HepG2 (cell line): ENCODE results near the gene RIPOR1. TPM values are rescaled to one million over a fixed set of nuclear protein-coding genes. Genes with fewer than 3 reads are reported as not detected.

Experiments used
- ARHGAP35 ChIP-seq: sonication (generic); formaldehyde crosslinking; IDR thresholded peaks from 2 replicates; pipeline ENCODE4 v1.9.0; 2022; ENCODE audit warnings: mild to moderate bottlenecking, inconsistent platforms, moderate library complexity, missing genetic modification reagents, borderline replicate concordance
- CSRNP2 ChIP-seq: sonication (generic); formaldehyde crosslinking; conservative IDR thresholded peaks from 2 replicates; pipeline ENCODE4 v1.8.0; 2022; ENCODE audit warnings: low read depth, missing genetic modification reagents
- GLI4 ChIP-seq: sonication (generic); formaldehyde crosslinking; IDR thresholded peaks from 2 replicates; pipeline ENCODE4 v1.5.1; 2020; ENCODE audit warnings: missing genetic modification reagents, mild to moderate bottlenecking, moderate library complexity, borderline replicate concordance
- HBP1 ChIP-seq: IDR thresholded peaks from 2 replicates; pipeline ENCODE4 v1.6.1; 2016; ENCODE audit warnings: low read depth, control low read depth
- HNF1B ChIP-seq: sonication (generic); formaldehyde crosslinking; IDR thresholded peaks from 2 replicates; pipeline ENCODE4 v1.5.1; 2020; ENCODE audit warnings: mild to moderate bottlenecking, moderate library complexity, missing genetic modification reagents
- JDP2 ChIP-seq: sonication (generic); formaldehyde crosslinking; IDR thresholded peaks from 2 replicates; pipeline ENCODE4 v1.8.1; 2022; ENCODE audit warnings: missing genetic modification reagents, borderline replicate concordance
- LCORL ChIP-seq, 2 experiments: fragments of 450-650 bp in 1 of 2; sonication (generic) in 1 of 2; formaldehyde crosslinking in 1 of 2; IDR thresholded peaks; 2 replicates each; pipeline versions ENCODE4 v1.5.0 to v1.6.1; 2017 to 2020; ENCODE audit warnings: antibody characterized with exemption in 1 of 2, missing genetic modification reagents in 1 of 2
- NR0B2 ChIP-seq: sonication (generic); formaldehyde crosslinking; IDR thresholded peaks from 2 replicates; pipeline ENCODE4 v1.4.0; 2020; ENCODE audit warnings: mild to moderate bottlenecking, missing genetic modification reagents
- PHB2 ChIP-seq: fragments of 450-650 bp; IDR thresholded peaks from 2 replicates; pipeline ENCODE4 v1.6.1; 2018; ENCODE audit not compliant: partially characterized antibody
- RARA ChIP-seq: IDR thresholded peaks from 2 replicates; pipeline ENCODE4 v1.6.1; 2016; ENCODE audit warnings: missing genetic modification reagents, missing compliant biosample characterization
- SCMH1 ChIP-seq: sonication (generic); formaldehyde crosslinking; IDR thresholded peaks from 2 replicates; pipeline ENCODE4 v1.9.0; 2021; ENCODE audit warnings: missing genetic modification reagents, mild to moderate bottlenecking, borderline replicate concordance
- SIN3B ChIP-seq: fragments of 150-350 bp; IDR thresholded peaks from 2 replicates; pipeline ENCODE4 v1.6.1; 2014; ENCODE audit warnings: low read length
- SOX6 ChIP-seq, 2 experiments: fragments of 450-650 bp in 1 of 2; sonication (generic) in 1 of 2; formaldehyde crosslinking in 1 of 2; IDR thresholded peaks; 2 replicates each; pipeline versions ENCODE4 v1.4.0 to v1.6.1; 2017 to 2020; ENCODE audit warnings: antibody characterized with exemption in 1 of 2, mild to moderate bottlenecking in 1 of 2, missing genetic modification reagents in 1 of 2
- TFDP1 ChIP-seq: IDR thresholded peaks from 2 replicates; pipeline ENCODE4 v1.6.1; 2016; ENCODE audit warnings: missing compliant biosample characterization, missing genetic modification reagents, borderline replicate concordance
- THAP8 ChIP-seq: sonication (generic); formaldehyde crosslinking; IDR thresholded peaks from 2 replicates; pipeline ENCODE4 v1.5.1; 2020; ENCODE audit warnings: missing genetic modification reagents, mild to moderate bottlenecking, borderline replicate concordance
- ZBTB7A ChIP-seq: sonication (generic); formaldehyde crosslinking; IDR thresholded peaks from 2 replicates; pipeline ENCODE4 v1.8.0; 2022; ENCODE audit warnings: mild to moderate bottlenecking, missing genetic modification reagents
- ZNF20 ChIP-seq: sonication (generic); formaldehyde crosslinking; IDR thresholded peaks from 2 replicates; pipeline ENCODE4 v1.4.0; 2020; ENCODE audit warnings: mild to moderate bottlenecking, moderate library complexity, missing genetic modification reagents
- ZNF33A ChIP-seq: sonication (generic); formaldehyde crosslinking; IDR thresholded peaks from 2 replicates; pipeline ENCODE4 v1.5.1; 2020; ENCODE audit warnings: missing genetic modification reagents, mild to moderate bottlenecking, moderate library complexity, borderline replicate concordance
- ZNF569 ChIP-seq: sonication (generic); formaldehyde crosslinking; IDR thresholded peaks from 2 replicates; pipeline ENCODE4 v1.5.0; 2020; ENCODE audit warnings: mild to moderate bottlenecking, missing genetic modification reagents, moderate library complexity, borderline replicate concordance
- polyA plus RNA-seq, 8 experiments: library from polyadenylated mRNA; depleted of rRNA in 3 of 8; stranded (reverse) in 7 of 8; unstranded in 1 of 8; fragments of >200 nt; fragmentation: Illumina TruSeq in 4 of 8; extraction: Trizol in 4 of 8; gene quantifications; 2 replicates each; pipeline versions ENCODE4 v1.2.1 to v1.2.3, GENCODE V29; 2011 to 2016; ENCODE audit warnings: low read depth in 4 of 8, missing spikeins in 1 of 8, mixed read lengths in 1 of 8; ENCODE audit not compliant: insufficient read depth in 1 of 8
- total RNA-seq, 5 experiments: library from RNA; depleted of rRNA; stranded (reverse); fragments of >200 nt; fragmentation: Illumina TruSeq; extraction: Trizol; gene quantifications; 2 replicates each; pipeline ENCODE4 v1.2.3, GENCODE V29; 2016; ENCODE audit warnings: low read depth in 1 of 5

The RIPOR1 gene
- total and polyA plus RNA-seq, 2 of the 13 experiments (the other 11 are each of a cell fraction or from before 2014, with no cell fraction given), result 4.6 to 8.1 TPM

GRCh38 chr16:67537636-67538591 lies 9.3 kb downstream of the RIPOR1 start (continued):
- TF ChIP-seq CSRNP2 (no peak), ZNF20 (CRISPR knock-in tag) (no peak), TFDP1 (CRISPR knock-in tag) (peak; percentile 50; the same call in 1 of the 2 replicates), SIN3B (no peak), SOX6 (IDR thresholded peaks at IDR 0.05) (no peak), SOX6 (CRISPR knock-in tag; IDR thresholded peaks at IDR 0.05) (peak; percentile 34; the same call in 1 of the 2 replicates), ZNF569 (CRISPR knock-in tag) (0 out of 2 replicates have a peak, but pooled peaks have one; percentile 26), HBP1 (CRISPR knock-in tag) (peak; percentile 58; the same call in 1 of the 2 replicates), NR0B2 (no peak), RARA (CRISPR knock-in tag) (peak; percentile 26; the same call in 1 of the 2 replicates), THAP8 (no peak), GLI4 (CRISPR knock-in tag) (no peak), PHB2 (no peak), ZBTB7A (CRISPR knock-in tag) (peak; percentile 90), HNF1B (CRISPR knock-in tag) (no peak), LCORL (IDR thresholded peaks at IDR 0.05) (no peak), LCORL (CRISPR knock-in tag; IDR thresholded peaks at IDR 0.05) (no peak), SCMH1 (CRISPR knock-in tag) (no peak), ARHGAP35 (CRISPR knock-in tag) (no peak; the same call in 1 of the 2 replicates), JDP2 (CRISPR knock-in tag) (no peak), ZNF33A (CRISPR knock-in tag) (no peak)
